ENCODE measurements around the gene VWA2.

The VWA2 gene

GRCh38 chr10:114250236-114250635 lies 11.2 kb downstream of the VWA2 start:
- no peak for DNase-seq

- DNase-seq: no peak
These were observed 11.7 kb downstream of the VWA2 start for GRCh38 chr10:114250716-114251115.

GRCh38 chr10:114252092-114252491 lies 13.0 kb downstream of the VWA2 start:
- no peak for DNase-seq

GRCh38 chr10:114252883-114253282 lies 13.8 kb downstream of the VWA2 start:
- no peak for DNase-seq

- no peak for DNase-seq
These were observed 16.2 kb downstream of the VWA2 start for GRCh38 chr10:114255227-114255626.

GRCh38 chr10:114256008-114256765 lies 17.1 kb downstream of the VWA2 start:
- no peak for DNase-seq

- no peak for DNase-seq
These were observed 17.8 kb downstream of the VWA2 start for GRCh38 chr10:114256822-114257221.

- no peak for DNase-seq
These were observed 18.4 kb downstream of the VWA2 start for GRCh38 chr10:114257498-114257897.

GRCh38 chr10:114258274-114258840 lies 19.3 kb downstream of the VWA2 start:
- no peak for DNase-seq

GRCh38 chr10:114259824-114260223 lies 20.8 kb downstream of the VWA2 start:
- DNase-seq: no peak

- no peak for DNase-seq
These were observed 21.3 kb downstream of the VWA2 start for GRCh38 chr10:114260366-114260765.

- DNase-seq: no peak
These were observed 22.0 kb downstream of the VWA2 start for GRCh38 chr10:114261076-114261475.

GRCh38 chr10:114262496-114262895 lies 23.4 kb downstream of the VWA2 start:
- DNase-seq: no peak

GRCh38 chr10:114265392-114266053 lies 26.5 kb downstream of the VWA2 start:
- no peak for DNase-seq

GRCh38 chr10:114266521-114266920 lies 27.5 kb downstream of the VWA2 start:
- DNase-seq: no peak

- no peak for DNase-seq
These were observed 32.2 kb downstream of the VWA2 start for GRCh38 chr10:114271075-114271778.

GRCh38 chr10:114271779-114272167 lies 32.7 kb downstream of the VWA2 start:
- DNase-seq: no peak

- no peak for DNase-seq
These were observed 33.6 kb downstream of the VWA2 start for GRCh38 chr10:114272696-114273095.

- DNase-seq: no peak
These were observed 34.9 kb downstream of the VWA2 start for GRCh38 chr10:114273910-114274309.

- DNase-seq: no peak
These were observed 35.8 kb downstream of the VWA2 start for GRCh38 chr10:114274616-114275453.

GRCh38 chr10:114276066-114276465 lies 37.0 kb downstream of the VWA2 start:
- no peak for DNase-seq

GRCh38 chr10:114276671-114277070 lies 37.6 kb downstream of the VWA2 start:
- DNase-seq: no peak

Data from T-helper 9 cell (primary cell).